ENCODE results near the gene MYO6. TPM values are rescaled to one million over a fixed set of nuclear protein-coding genes. Genes with fewer than 3 reads are reported as not detected.

The MYO6 gene
- total RNA-seq, 1 donor from 2014 or later = 56.1 TPM

GRCh38 chr6:75947935-75948334 is 198.9 kb downstream of the MYO6 start:
- no peak for TF ChIP-seq CTCF (IDR thresholded peaks at IDR 0.05; ENCODE audit: insufficient read depth, low read length, poor library complexity, severe bottlenecking)
- Histone ChIP-seq H3K27me3 (ENCODE audit: control insufficient read depth, insufficient read depth, low read length) (peaks cover 3% of the 10 kb centered on the region), H3K36me3 (ENCODE audit: control insufficient read depth, insufficient read depth, low read length) (no peaks in the 10 kb centered on the region), H3K4me3 (ENCODE audit: low read depth, low read length) (no peak overlapping the region)
- DNase-seq (ENCODE audit: low read depth) = no peak

- no peak for TF ChIP-seq CTCF (IDR thresholded peaks at IDR 0.05; ENCODE audit: insufficient read depth, low read length, poor library complexity, severe bottlenecking)
- no peaks in the 10 kb centered on the region for H3K36me3 ChIP-seq (ENCODE audit: control insufficient read depth, insufficient read depth, low read length)
- DNase-seq (ENCODE audit: low read depth) = no peak
- H3K4me3 ChIP-seq (ENCODE audit: low read depth, low read length) = no peak overlapping the region
- H3K27me3 ChIP-seq (ENCODE audit: control insufficient read depth, insufficient read depth, low read length) = no peaks in the 10 kb centered on the region
Measured at GRCh38 chr6:75952128-75952527, 203.1 kb downstream of the MYO6 start.

- TF ChIP-seq CTCF (IDR thresholded peaks at IDR 0.05; ENCODE audit: insufficient read depth, low read length, poor library complexity, severe bottlenecking) = no peak
- Histone ChIP-seq H3K4me3 (ENCODE audit: low read depth, low read length) (no peak overlapping the region), H3K27me3 (ENCODE audit: control insufficient read depth, insufficient read depth, low read length) (no peaks in the 10 kb centered on the region), H3K36me3 (ENCODE audit: control insufficient read depth, insufficient read depth, low read length) (no peaks in the 10 kb centered on the region)
- no peak for DNase-seq (ENCODE audit: low read depth)
Measured at GRCh38 chr6:75963569-75963968, 214.5 kb downstream of the MYO6 start.

GRCh38 chr6:75968143-75968542 is 219.1 kb downstream of the MYO6 start:
- Histone ChIP-seq H3K36me3 (ENCODE audit: control insufficient read depth, insufficient read depth, low read length) (no peaks in the 10 kb centered on the region), H3K27me3 (ENCODE audit: control insufficient read depth, insufficient read depth, low read length) (no peaks in the 10 kb centered on the region), H3K4me3 (ENCODE audit: low read depth, low read length) (no peak overlapping the region)
- no peak for DNase-seq (ENCODE audit: low read depth)
- no peak for TF ChIP-seq CTCF (IDR thresholded peaks at IDR 0.05; ENCODE audit: insufficient read depth, low read length, poor library complexity, severe bottlenecking)

Other genes with a start within 250 kb of the MYO6 start
- gene SENP6, start 147.4 kb upstream of the MYO6 start, total RNA-seq = 68.5 and 70.4 TPM in 2 replicates

All from kidney epithelial cell (primary cell).